ENCODE results near the gene PRKAR2B.

DNA sequence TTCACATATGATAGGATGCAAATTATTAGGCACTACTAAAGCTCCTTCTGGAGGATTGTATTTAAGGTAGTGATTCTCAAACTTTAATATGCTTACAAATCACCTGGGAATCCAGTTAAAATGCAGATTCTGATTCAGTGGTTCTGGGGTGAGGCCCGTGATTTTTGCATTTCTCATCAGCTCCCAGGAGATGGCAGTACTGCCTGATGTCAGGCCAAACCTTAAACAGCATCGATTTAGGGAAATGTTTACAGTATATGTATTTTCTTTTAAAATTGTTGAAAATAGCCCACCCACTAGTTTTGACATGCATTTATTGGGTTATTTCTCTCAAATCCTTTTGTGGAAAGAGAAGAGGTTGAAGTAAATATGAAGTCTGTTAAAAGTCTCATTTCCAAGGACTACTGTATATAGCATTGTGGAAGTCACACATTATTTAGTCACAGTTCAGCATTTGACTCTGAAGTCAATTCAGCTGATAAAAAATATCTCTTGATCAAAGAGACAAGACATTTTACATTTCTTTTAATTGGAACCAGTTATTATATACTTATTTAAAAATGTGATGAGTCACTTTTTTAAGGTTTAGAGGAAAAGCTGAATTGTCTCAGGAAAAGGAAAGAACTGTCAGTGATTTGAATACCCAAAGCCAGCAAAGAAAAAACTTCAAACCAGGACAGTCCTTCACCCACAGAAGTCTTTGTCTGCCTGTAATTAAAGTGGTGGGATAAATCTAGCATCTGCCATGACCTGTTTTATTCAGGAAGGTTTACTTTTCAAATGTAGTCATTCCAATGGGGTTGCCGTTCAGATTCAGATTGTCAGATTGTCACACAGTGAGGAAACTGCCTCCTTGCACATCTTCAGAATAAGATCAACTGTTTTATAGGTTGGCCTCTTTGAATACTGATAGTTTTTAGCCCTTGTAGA, 103.2 kb downstream of the PRKAR2B start:
- TF ChIP-seq, protein P1, sequence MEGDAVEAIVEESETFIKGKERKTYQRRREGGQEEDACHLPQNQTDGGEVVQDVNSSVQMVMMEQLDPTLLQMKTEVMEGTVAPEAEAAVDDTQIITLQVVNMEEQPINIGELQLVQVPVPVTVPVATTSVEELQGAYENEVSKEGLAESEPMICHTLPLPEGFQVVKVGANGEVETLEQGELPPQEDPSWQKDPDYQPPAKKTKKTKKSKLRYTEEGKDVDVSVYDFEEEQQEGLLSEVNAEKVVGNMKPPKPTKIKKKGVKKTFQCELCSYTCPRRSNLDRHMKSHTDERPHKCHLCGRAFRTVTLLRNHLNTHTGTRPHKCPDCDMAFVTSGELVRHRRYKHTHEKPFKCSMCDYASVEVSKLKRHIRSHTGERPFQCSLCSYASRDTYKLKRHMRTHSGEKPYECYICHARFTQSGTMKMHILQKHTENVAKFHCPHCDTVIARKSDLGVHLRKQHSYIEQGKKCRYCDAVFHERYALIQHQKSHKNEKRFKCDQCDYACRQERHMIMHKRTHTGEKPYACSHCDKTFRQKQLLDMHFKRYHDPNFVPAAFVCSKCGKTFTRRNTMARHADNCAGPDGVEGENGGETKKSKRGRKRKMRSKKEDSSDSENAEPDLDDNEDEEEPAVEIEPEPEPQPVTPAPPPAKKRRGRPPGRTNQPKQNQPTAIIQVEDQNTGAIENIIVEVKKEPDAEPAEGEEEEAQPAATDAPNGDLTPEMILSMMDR (IDR thresholded peaks at IDR 0.05), result peak; percentile 43 to 72 (median 61)
- no peak for TF ChIP-seq POLR2A (IDR thresholded peaks at IDR 0.05)

All from heart left ventricle (tissue), 13 donors.